Measurements from ENCODE around the gene CNN2.

GRCh38 chr19:1038978-1039645 lies 12.7 kb downstream of the CNN2 start:
- TF ChIP-seq POLR2A (IDR thresholded peaks at IDR 0.05; ENCODE audit: low read depth, low read length) (no peak), POLR2AphosphoS5 (IDR thresholded peaks at IDR 0.05; ENCODE audit: low read depth, low read length) (peak; percentile 39; the same call in 1 of the 2 replicates), TAF1 (IDR thresholded peaks at IDR 0.05; ENCODE audit: borderline replicate concordance, low read depth, low read length) (no peak)

Data from GM12892 (cell line).